Smooth muscle cell (in vitro differentiated cells): Measurements from ENCODE around the gene ANKHD1. TPM values are rescaled to one million over a fixed set of nuclear protein-coding genes. Genes with fewer than 3 reads are reported as not detected.
"Not testable (repeated sequence)": the region's sequence is repeated elsewhere in the genome, so short reads cannot be mapped to it uniquely, and the experiment has no call there.

ENCODE experiments used
- DNase-seq: peaks from one replicate; lab custom pipeline; 2025; ENCODE audit not compliant: unreplicated experiment; lab: John Stamatoyannopoulos, UW
- H2AFZ ChIP-seq: fragments of 200-600 bp; sonication (generic); 2 replicates; pipeline ENCODE4 v1.6.0; 2016; ENCODE audit warnings: antibody characterized with exemption, low read depth, mild to moderate bottlenecking
- H3F3A ChIP-seq: fragments of 200-600 bp; sonication (generic); 2 replicates; pipeline ENCODE4 v1.6.0; 2017; ENCODE audit warnings: antibody characterized with exemption, low read depth
- H3K27ac ChIP-seq: fragments of 200-600 bp; sonication (generic); 2 replicates; pipeline ENCODE4 v1.5.1; 2016; ENCODE audit warnings: low read depth, mild to moderate bottlenecking
- H3K27me3 ChIP-seq: fragments of 200-600 bp; sonication (generic); 2 replicates; pipeline ENCODE4 v1.6.1; 2016; ENCODE audit warnings: low read depth, mild to moderate bottlenecking
- H3K36me3 ChIP-seq: fragments of 200-600 bp; sonication (generic); 2 replicates; pipeline ENCODE4 v1.5.1; 2016; ENCODE audit warnings: low read depth
- H3K4me1 ChIP-seq: fragments of 200-600 bp; sonication (generic); 2 replicates; pipeline ENCODE4 v1.5.1; 2016; ENCODE audit warnings: low read depth
- H3K4me2 ChIP-seq: fragments of 200-600 bp; sonication (generic); 2 replicates; pipeline ENCODE4 v1.6.0; 2016; ENCODE audit warnings: mild to moderate bottlenecking
- H3K4me3 ChIP-seq: fragments of 200-600 bp; sonication (generic); 2 replicates; pipeline ENCODE4 v1.5.1; 2016; ENCODE audit warnings: mild to moderate bottlenecking
- H3K79me2 ChIP-seq: fragments of 200-600 bp; sonication (generic); 2 replicates; pipeline ENCODE4 v1.6.0; 2016; ENCODE audit warnings: low read depth, mild to moderate bottlenecking
- H3K9ac ChIP-seq: fragments of 200-600 bp; sonication (generic); 2 replicates; pipeline ENCODE4 v1.6.0; 2016; ENCODE audit warnings: low read depth
- H3K9me3 ChIP-seq: fragments of 200-600 bp; sonication (generic); replicated peaks from 2 replicates; pipeline ENCODE4 v1.5.1; 2016; ENCODE audit warnings: low read depth
- H4K20me1 ChIP-seq: fragments of 200-600 bp; sonication (generic); 2 replicates; pipeline ENCODE4 v1.6.0; 2016; ENCODE audit warnings: low read depth
- CTCF ChIP-seq: fragments of 200-600 bp; sonication (generic); IDR thresholded peaks from 2 replicates; pipeline ENCODE4 v1.5.1; 2017; ENCODE audit warnings: borderline replicate concordance, mild to moderate bottlenecking, antibody characterized with exemption; ENCODE audit not compliant: insufficient read depth, poor library complexity, severe bottlenecking
- WGBS: methylation state at CpG from one replicate; pipeline ENCODE4 v1.1.7; 2016; ENCODE audit warnings: low lambda C conversion rate; 5-methylcytosine and 5-hydroxymethylcytosine counted together
- polyA plus RNA-seq: library from polyadenylated mRNA; unstranded; fragments of >200 nt; fragmentation: Nextera tagmentation; extraction: Ambion mirVana; gene quantifications from 2 replicates; pipeline ENCODE4 v1.2.1, GENCODE V29; 2016
- total RNA-seq: library from RNA; depleted of rRNA; stranded (reverse); fragments of >200 nt; gene quantifications from 2 replicates; pipeline ENCODE4 v1.2.3, GENCODE V29; 2014

The ANKHD1 gene
- total and polyA plus RNA-seq, 2 experiments from 2014 or later = 37.9 to 56.1 TPM

GRCh38 chr5:140420226-140420570, 18.6 kb downstream of the ANKHD1 start:
- Histone ChIP-seq H3K4me2 (no peak overlapping the region), H3K27ac (no peak overlapping the region), H3K9me3 (no peaks in the 10 kb centered on the region), H3K9ac (no peak overlapping the region), H3K79me2 (peaks cover 95% of the 10 kb centered on the region), H3K36me3 (no peaks in the 10 kb centered on the region), H3K4me3 (no peak overlapping the region), H3K4me1 (no peaks in the 10 kb centered on the region), H3K27me3 (no peaks in the 10 kb centered on the region), H4K20me1 (peaks cover 98% of the 10 kb centered on the region), H3F3A (no peaks in the 10 kb centered on the region), H2AFZ (no peak overlapping the region)
- no peak for DNase-seq
- 95% methylated on average over 4 of the region's 4 CpGs for WGBS
- TF ChIP-seq CTCF = no peak

- Histone ChIP-seq H4K20me1 (peaks cover 98% of the 10 kb centered on the region), H3K4me2 (no peak overlapping the region)
- TF ChIP-seq CTCF = no peak
Observed at GRCh38 chr5:140420665-140421361, 19.2 kb downstream of the ANKHD1 start.

GRCh38 chr5:140421375-140421774, 19.7 kb downstream of the ANKHD1 start:
- not testable (repeated sequence) for H3K4me1 ChIP-seq, H3K9me3 ChIP-seq, H2AFZ ChIP-seq, H3K4me2 ChIP-seq, DNase-seq, H3K27me3 ChIP-seq, H3K4me3 ChIP-seq, H3K27ac ChIP-seq, H3K9ac ChIP-seq, H3F3A ChIP-seq, H3K36me3 ChIP-seq
- Histone ChIP-seq H3K79me2 (peaks cover 96% of the 10 kb centered on the region), H4K20me1 (peaks cover 96% of the 10 kb centered on the region)
- 92% methylated on average over 7 of the region's 7 CpGs for WGBS

More at GRCh38 chr5:140420665-140421361, 19.2 kb downstream of the ANKHD1 start:
- no peaks in the 10 kb centered on the region for H3K9me3 ChIP-seq
- no peaks in the 10 kb centered on the region for H3K36me3 ChIP-seq
- no peak overlapping the region for H2AFZ ChIP-seq
- no peaks in the 10 kb centered on the region for H3K27me3 ChIP-seq
- no peaks in the 10 kb centered on the region for H3K4me1 ChIP-seq
- H3K9ac ChIP-seq = no peak overlapping the region
- no peaks in the 10 kb centered on the region for H3F3A ChIP-seq
- DNase-seq = no peak
- 97% methylated on average over 5 of the region's 5 CpGs for WGBS
- no peak overlapping the region for H3K27ac ChIP-seq
- H3K79me2 ChIP-seq = peaks cover 95% of the 10 kb centered on the region
- H3K4me3 ChIP-seq = no peak overlapping the region

GRCh38 chr5:140423609-140424008, 22.0 kb downstream of the ANKHD1 start:
- TF ChIP-seq CTCF = no peak
- Histone ChIP-seq H4K20me1 (peaks cover 76% of the 10 kb centered on the region), H2AFZ (no peak overlapping the region), H3K27me3 (no peaks in the 10 kb centered on the region), H3K4me2 (no peak overlapping the region), H3K9me3 (no peaks in the 10 kb centered on the region), H3K36me3 (no peaks in the 10 kb centered on the region), H3K27ac (no peak overlapping the region), H3F3A (no peaks in the 10 kb centered on the region), H3K4me1 (no peaks in the 10 kb centered on the region), H3K9ac (no peak overlapping the region), H3K79me2 (peaks cover 77% of the 10 kb centered on the region), H3K4me3 (no peak overlapping the region)
- 90% methylated on average over 2 of the region's 2 CpGs for WGBS
- no peak for DNase-seq
